Endometrial microvascular endothelial cells (primary cell): Measurements from ENCODE around the gene DGAT2. TPM values are rescaled to one million over a fixed set of nuclear protein-coding genes. Genes with fewer than 3 reads are reported as not detected.

ENCODE experiments used
- in situ Hi-C: cut with HindIII; loops from 2 replicates; pipeline ENCODE4 v1.10.0; 2017; ENCODE audit warnings: low sequenced_read_pairs, low pct_unique_long_range_greater_than_20kb; ENCODE audit errors: inconsistent ontology term
- total RNA-seq: library from RNA; depleted of rRNA; stranded (reverse); fragments of >200 nt; gene quantifications from one replicate; pipeline ENCODE4 v1.2.3, GENCODE V29; 2015; ENCODE audit errors: inconsistent ontology term

The DGAT2 gene
- total RNA-seq, 1 donor from 2014 or later = 6.0 TPM

DNA sequence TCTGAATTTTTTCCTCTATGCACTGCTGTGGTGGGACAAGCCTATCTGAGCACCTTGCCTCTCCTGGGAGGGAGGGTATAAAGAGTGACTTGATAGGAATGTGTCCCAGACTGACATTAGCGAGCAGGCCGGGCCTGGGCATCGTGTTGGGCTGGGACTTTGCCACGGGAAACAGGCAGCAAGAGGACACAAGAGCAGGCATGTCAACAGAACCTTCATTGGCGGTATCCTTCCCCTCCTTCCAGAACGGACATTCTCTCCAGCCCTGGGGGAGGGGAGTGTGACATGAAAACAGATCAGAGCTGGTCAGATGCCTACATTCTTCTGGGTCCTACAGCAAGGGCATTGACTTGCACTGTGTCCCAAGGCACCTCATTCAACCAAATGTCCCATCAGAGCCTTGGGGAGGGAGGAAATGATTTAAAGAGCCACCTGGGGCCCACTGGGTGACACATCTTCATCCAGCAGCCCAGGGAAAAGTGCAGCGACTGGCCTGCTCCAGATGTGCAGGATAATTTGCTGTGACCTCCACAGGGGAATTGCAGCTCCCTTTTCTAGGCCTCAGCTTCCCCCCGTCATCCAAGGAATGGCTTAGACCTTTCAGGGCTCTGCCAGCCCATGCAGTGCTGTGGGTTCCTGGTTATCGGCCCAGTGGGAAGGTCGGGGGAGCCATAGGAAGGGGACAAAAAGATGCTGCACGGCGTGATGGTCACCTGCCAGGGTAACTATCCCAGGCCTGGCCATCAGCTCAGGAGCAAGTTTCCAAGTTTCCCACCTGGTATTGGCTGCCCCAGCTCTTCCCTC lies 24.6 kb downstream of the DGAT2 start:
- in situ Hi-C loops = no loop called here

DNA sequence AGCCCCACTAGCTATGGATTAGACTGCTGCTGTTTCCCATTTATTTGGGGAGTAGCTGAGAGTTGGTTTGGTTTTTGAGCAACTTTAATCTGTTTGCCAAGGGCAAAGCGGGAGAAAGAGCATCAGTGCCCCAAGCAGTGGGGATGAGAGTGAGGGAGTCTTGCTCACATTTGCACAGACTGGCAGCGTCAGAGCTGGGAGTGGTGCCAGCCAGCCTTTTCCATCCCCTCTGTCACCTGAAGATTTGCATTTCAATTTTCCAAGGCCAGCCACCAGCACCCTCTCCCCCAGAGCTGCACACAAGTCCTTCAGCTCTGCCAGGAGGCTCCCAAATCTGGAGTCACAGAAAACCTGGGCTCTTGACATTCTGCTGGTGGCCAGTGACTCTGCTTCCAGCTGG lies 25.4 kb downstream of the DGAT2 start:
- in situ Hi-C loops = no loop called here

DNA sequence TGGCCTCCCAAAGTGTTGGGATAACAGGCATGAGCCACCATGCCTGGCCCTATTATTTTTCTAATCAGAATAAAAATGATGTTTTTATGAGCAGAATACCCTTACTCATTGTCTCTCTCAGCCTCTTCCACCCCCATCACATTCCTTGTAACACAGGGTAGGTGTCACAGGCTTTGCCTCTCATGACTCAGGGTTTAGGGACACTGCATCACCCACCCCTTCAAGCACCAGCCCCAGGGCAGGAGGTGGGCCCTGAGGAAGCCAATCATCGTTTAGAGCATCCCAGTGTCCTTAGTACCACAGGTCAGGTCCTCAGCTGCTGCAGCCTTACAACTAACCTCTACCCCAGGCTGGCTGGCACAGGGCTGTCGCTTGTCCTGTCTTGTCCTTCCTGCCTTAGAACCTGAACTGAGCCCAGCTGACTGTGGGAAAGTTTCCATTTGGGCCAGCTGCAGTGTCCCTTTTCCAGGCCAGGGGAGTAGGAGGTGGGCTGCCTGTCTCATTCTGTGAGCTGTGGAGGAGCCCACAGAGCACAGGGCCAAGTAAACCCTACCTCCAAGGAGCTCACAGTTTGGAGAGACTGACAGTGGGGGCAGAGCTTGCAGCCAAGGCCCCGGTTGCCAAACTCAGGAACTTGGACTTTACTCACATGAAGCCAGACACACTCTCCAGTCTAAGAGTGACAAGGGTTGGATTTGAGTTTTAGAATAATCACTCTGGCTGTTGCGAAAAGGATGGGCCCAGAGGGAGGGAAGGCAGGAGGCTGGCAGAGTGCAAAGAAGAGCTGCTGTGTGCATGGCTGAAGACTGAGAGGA lies 26.9 kb downstream of the DGAT2 start:
- in situ Hi-C loops = no loop called here

DNA sequence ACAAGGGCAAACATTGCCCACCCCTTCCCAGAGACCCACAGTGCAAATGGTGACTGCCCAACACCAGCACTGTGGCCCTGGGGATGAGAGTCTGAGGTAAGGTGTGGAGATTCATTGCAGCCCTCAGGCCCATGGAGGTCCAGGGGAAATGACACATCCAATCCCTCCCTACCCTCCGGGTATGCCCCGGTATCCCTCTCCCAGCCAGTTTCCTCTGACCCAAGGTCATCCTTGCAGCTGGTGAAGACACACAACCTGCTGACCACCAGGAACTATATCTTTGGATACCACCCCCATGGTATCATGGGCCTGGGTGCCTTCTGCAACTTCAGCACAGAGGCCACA lies 27.5 kb downstream of the DGAT2 start:
- in situ Hi-C loops = no loop called here

DNA sequence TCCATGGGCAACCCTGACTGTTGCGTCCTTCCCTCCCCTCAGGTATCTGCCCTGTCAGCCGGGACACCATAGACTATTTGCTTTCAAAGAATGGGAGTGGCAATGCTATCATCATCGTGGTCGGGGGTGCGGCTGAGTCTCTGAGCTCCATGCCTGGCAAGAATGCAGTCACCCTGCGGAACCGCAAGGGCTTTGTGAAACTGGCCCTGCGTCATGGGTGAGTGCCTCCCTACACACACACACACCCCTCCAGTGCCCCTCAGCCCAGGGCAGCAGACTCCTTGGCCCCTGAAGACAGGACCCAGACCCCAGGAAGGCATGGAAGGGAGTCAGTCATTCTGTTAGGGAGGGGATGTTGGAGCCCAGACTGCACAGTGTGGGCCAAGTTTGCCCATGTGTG lies 28.5 kb downstream of the DGAT2 start:
- in situ Hi-C loops = no loop called here

DNA sequence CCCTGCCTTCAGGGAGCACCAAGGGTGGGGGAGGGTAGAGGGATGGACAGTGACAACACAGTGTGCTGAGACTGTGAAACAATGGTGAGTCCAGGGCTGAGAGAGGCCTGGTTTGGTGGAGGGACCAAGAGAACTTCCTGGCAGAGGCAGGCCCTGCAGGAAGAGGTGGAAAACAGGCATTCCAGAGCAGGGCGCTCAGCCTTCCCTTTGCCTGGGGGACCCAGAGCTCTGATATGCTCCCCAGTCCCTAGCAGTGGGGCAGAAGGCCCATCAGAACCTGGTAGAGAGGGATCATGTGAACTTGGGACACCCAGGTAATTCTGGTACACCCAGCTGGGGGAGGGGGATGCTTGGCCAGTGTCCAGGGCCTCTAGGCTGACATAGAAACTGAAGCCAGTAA lies 29.2 kb downstream of the DGAT2 start:
- in situ Hi-C loops = no loop called here

DNA sequence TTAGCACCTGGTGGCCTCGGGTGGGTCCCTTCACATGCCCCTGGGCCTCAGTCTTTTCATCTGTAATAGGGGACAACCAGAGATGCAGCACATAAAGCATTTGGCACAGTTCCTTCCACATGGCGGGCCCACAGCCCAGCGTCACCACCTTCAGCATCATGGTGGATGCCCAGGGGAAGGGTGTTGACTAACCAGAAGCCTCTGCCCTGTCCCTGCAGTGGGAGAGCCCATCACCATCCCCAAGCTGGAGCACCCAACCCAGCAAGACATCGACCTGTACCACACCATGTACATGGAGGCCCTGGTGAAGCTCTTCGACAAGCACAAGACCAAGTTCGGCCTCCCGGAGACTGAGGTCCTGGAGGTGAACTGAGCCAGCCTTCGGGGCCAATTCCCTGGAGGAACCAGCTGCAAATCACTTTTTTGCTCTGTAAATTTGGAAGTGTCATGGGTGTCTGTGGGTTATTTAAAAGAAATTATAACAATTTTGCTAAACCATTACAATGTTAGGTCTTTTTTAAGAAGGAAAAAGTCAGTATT lies 31.6 kb downstream of the DGAT2 start:
- in situ Hi-C loops = no loop called here

DNA sequence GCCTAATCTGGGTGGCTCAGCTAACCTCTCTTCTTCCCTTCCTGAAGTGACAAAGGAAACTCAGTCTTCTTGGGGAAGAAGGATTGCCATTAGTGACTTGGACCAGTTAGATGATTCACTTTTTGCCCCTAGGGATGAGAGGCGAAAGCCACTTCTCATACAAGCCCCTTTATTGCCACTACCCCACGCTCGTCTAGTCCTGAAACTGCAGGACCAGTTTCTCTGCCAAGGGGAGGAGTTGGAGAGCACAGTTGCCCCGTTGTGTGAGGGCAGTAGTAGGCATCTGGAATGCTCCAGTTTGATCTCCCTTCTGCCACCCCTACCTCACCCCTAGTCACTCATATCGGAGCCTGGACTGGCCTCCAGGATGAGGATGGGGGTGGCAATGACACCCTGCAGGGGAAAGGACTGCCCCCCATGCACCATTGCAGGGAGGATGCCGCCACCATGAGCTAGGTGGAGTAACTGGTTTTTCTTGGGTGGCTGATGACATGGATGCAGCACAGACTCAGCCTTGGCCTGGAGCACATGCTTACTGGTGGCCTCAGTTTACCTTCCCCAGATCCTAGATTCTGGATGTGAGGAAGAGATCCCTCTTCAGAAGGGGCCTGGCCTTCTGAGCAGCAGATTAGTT lies 32.3 kb downstream of the DGAT2 start:
- in situ Hi-C loops = no loop called here

DNA sequence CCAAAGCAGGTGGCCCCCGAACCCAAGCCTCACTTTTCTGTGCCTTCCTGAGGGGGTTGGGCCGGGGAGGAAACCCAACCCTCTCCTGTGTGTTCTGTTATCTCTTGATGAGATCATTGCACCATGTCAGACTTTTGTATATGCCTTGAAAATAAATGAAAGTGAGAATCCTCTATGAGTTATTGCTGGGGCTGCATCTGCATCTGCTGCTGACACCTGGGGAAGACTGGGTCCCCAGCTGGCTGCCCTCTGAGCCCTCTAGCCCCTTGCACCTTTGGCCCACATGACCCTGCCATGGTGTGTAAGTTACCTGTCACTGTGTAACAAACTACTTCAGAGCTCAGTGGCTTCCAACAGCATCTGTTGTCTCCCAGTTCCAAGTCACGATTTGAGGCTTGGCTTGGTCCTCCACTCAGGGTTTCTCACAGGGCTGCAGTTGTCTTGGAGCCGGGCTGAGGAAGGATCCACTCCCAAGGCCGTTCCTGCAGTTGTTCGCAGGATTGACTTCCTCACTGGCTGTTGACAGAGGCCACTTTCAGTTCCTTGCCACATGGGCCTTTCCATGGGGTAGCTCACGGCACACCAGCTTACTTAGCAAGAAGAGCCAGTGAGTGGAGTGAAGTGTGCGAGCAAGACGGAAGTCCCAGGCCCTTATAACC lies 32.9 kb downstream of the DGAT2 start:
- in situ Hi-C loops = no loop called here

DNA sequence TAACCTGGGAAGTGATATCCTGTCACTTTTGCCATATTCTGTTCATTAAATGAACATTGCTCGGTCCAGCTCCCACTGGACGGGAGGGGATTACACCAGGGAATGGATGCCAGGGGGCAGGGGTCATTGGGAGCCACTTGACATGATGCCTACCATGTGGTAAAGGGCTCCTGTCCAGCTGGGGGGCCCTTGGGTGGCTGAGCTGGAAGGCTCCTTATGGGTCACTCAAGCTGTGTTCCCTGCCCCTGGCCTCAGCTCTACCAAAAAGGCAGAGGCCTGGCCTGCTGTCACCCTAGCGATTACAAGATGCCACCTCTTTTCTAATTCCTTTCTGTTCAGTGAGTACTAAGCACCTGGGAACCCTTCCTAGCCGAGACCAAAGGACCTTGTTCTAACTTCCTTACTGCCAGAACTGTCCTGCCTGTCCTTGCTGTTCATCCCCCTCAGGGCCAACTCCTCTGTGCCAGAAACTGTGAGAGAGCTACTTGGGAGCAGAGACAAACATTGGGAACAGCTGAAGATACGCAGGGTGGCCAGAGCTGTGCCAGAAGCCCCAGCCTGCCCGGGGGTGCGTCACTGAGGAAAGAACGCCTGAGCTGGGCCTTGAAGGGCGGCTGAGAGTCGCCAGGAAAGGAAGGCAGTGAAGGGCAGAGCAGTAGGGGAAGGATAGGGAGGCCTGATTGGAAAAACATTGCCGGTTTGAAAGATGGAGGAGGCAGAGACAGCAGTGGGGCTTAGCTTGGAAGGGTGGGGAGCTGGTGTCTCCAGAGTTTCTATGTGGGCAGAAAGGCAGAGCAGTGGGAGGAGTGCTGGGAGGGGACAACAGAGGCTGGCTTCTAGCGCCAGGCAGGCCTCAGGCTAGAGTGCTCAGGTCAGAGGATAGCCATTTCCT lies 33.7 kb downstream of the DGAT2 start:
- in situ Hi-C loops = no loop called here

DNA sequence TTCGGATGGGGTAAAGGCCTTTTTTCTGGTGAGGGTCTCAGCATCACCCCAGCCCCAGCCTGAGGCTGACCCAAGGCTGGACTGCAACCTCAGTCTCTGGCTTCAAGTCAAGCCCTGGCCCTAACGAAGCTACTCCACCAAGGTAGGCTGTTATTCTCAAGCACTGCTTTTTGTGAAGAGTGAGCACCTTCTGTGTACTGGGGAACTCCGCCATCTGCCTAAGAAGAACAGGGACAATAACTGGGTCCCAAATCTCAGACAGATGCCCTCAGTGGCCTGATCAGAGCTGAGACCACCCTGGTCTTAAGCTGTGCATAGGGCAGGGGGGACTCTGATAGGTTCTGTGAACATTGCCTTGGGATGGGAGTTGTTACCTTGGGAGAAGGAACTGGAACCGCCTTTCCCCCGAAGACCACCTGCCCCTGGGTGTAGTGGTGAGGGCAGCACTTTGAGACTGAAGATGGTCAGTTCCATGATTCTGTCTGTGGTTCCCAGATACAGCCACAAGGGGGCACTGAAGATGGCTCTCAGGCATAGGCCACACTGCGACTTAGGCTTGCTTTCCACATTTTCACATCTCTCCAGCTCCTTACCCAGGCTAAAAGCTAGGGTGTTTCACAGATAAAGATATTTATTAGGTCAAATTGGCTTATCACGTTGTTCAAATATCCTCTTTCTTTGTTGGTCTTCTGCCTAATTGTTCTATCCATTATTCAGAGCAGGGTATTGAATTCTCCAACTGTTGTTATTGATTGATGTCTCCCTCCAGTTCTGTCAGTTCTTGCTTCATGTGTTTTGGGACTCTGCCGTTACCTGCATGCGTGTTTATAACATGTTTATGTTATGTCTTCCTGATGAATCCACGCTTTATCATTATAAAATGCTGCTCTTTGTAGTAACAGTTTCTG lies 34.6 kb downstream of the DGAT2 start:
- in situ Hi-C loops = no loop called here

DNA sequence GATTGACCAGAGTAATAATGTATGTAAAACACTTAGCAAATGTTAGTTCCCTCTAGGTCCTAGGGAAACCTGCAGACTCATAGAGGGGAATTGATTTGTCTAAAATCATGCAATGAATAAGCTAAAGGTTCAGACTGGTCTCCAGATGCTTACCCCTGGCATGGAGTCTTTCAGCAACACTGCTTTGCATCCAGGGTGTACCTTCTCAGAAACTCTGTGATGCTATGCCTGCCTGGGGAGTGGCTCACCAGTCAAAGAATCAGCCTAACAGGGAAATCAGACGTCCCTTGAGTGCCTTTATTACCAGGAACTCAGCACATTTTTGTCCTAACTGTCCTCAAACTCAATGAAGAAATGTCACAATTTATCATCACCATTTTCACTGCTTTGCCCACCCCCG lies 40.5 kb downstream of the DGAT2 start:
- in situ Hi-C loops = no loop called here

DNA sequence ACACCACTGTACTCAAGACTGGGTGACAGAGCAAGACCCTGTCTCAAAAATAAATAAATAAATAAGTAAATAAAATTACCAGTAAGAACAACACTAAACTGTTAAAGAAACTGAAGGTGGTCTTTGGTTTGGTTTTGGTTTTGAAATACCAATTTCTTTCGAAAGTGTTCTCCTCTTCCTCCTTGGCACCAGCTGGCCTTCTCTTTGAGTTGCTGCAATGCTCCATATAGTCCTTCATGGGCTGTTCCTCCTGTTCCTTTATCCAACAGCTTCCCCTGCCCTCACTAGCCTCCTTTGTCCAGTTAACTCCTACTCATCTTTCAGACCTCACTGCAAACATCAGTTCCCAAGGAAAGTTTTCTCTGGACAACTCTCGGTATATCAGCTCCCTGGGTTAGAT lies 41.4 kb downstream of the DGAT2 start:
- in situ Hi-C loops = no loop called here

DNA sequence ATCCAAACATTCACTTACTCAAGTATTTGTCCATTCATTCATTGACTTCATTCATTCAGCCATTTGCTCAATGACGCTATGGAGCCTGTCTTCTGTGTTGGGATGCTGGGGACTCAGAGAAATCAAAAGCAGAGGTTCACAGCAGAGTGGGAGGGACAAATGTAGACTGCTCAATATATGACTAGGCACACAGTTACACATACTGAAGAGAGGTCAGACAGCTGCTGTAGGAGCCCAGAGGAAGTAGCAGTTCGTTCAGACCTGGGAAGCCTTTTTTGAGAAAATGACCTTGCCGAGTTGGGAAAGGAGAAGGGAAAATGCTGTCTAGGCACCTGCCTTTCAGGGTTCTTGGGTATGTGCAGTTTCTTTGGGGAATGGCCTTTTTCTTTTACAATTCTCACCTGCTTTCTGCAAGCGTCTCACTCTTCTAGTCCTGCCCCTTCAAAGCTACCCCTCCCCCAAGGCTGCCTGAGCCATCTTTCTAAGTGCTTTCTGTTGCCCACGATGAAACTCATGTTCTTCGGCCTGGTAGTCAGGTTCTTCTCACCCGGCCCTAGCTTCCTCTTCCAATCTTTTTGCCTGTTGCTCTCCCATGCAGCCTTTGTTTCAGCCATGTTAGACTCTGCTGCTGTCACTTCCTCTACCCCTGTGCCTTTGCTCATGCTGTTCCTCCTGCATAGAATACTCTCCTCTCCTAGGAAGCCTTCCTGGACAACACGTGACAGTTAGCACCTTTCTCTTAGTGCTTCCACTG lies 42.2 kb downstream of the DGAT2 start:
- in situ Hi-C loops = no loop called here

DNA sequence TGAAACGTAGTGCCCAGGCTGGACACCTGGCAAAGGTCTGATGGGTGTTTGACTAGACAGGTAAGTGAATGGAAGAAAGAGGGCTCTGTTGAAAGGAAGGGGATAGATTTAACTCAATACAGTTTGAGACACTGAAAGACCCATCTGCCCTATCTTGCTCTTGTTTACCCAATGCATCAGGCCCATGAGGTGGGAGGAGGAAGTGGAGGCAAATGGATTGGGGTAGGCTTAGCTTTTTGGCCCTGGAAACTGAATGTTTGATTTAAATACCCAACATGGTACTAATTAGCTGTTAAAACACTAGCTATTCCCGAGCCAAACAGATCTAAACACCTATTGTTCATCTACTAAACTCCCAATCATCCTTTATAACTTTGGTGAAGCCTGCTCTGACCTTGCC lies 42.9 kb downstream of the DGAT2 start:
- in situ Hi-C loops = no loop called here

DNA sequence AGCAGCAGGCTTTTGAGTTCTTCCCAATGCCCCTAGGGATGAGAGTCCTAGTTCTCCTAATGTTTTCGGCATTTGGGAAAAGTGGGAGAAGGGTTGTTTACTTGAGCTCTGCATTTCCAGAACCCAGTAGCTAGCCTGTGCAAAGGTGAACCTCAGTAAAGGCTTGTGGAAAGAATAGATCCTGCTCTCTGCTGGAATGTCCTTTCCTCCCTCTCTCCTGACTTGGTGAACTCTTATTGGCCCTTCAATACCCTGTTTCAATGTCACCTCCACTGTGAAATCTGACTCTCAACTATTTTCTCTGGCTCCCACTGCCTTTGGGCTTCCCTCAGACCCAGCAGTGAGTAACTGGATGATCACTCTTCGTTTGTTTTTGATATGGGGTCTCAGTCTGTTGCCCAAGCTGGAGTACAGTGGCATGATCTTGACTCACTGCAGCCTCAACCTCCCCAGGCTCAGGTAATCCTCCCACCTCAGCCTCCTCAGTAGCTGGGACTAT lies 44.0 kb downstream of the DGAT2 start:
- in situ Hi-C loops = no loop called here

DNA sequence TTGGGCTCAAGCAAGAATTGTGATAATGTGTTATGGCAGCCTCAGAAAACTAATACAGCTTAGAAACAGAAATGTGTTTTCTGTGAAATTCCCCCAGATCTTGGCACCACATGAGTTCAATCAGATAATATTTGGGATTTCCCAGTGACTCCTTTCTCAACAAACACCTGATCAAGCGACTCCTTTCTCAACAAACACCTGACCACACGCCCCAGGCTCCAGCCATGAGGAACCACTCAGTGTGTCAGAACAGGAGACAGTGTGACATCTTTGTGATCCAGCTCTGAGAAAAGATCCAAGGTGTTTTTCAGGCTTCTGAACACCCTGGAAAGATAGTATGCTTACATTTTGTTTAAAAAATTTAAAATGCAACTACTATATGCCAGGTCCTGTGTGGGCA lies 44.5 kb downstream of the DGAT2 start:
- in situ Hi-C loops = no loop called here
